GM19395 (cell line): ENCODE data around the gene FAR2.
"Not testable (repeated sequence)": the region's sequence is repeated elsewhere in the genome, so short reads cannot be mapped to it uniquely, and the experiment has no call there.

Experiments
- ATAC-seq: cut with Tn5 transposase; IDR thresholded peaks from one replicate; pipeline ENCODE4 v1.9.1; 2021; ENCODE audit warnings: mild to moderate bottlenecking, moderate library complexity; ENCODE audit not compliant: unreplicated experiment

Gene FAR2

DNA sequence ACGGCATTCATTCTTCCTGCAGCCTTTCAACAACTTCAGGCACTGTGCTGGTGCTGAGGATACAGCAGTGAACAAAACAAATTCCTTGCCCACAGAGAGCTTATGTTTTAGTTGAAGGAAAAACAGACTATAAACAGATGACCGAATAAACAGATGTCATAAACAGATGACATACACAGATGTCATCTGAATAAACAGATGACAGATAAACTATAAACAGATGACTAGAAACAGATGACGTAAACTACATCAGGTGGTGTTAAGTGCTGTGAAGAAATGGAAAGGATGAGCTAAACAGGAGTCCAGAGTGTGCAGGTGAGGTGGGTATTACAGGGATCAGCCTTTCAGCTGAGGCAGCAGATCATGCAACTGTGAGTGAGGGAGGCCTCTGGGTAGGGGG lies 80.9 kb downstream of the FAR2 start:
- ATAC-seq, result no peak

DNA sequence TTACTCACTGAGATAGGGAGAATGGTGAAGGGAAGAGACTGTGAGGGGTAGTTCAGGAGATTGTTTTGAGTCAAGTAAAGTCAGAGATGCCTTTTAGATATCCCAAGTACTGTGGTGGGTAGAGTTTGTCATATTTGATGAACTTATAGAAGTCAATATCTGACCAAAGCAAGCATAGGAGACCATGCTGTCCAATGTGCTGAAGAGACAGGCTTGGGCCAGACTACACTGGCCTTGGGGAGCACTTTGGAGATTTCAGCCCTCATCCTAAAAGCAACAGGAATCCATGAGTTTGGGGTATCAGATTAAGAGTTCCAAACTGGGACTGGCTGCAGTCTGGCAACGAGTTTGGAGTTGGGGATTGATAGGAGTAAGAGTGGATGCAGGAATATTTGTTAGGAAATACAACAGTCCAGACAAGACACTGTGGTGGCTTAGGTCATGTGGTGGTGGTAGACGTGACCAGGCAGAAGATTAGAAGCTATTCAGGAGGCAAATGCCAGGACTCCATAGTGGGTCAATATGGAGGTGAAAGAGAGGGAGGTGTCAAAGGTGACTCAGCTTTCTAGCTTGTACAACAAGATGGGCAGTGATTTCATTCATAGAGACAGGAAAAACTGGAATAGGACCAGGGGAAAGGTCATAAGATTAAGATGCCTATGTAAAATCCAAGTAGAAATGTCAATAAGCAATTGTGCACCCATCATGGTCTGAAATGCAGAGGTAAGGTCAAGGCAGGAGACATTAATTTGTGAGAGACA lies 81.9 kb downstream of the FAR2 start:
- ATAC-seq, result no peak

DNA sequence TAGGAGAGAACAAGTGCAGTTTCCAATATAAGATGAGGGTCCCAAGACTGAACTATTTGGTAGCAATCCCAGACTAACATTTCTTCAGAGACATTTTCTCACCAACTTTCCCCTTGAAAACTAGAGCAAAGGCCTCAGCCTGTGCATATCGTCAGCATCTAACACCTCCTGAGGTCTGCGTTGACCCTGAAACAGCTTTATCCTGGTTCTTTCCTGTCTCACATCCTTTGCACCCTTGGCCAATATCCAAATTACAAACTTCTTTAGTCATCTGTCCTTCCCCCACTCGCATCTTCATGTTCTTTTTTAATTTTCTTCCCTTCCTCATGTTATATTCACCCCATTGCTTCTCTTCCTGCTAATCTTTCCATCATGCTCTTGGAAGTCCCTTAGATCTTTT lies 83.0 kb downstream of the FAR2 start:
- ATAC-seq, result no peak

DNA sequence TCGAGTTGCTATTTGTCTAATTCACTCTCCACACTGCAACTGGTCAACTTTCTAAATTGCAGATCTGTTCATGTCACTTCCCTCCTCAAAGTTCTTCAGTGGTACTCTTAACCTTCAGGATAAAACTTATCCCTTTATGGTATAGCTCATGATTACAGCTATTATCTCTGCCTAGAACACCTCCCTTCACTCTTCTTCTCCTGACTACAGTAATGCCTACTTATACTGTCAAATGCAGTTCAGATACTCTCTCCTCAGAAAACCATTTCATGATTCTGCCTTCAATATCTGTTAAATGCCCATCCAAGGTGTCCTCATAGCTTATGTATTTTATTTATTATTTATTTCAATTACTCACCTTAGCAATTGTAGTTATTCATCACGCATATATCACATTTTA lies 85.5 kb downstream of the FAR2 start:
- no peak for ATAC-seq

DNA sequence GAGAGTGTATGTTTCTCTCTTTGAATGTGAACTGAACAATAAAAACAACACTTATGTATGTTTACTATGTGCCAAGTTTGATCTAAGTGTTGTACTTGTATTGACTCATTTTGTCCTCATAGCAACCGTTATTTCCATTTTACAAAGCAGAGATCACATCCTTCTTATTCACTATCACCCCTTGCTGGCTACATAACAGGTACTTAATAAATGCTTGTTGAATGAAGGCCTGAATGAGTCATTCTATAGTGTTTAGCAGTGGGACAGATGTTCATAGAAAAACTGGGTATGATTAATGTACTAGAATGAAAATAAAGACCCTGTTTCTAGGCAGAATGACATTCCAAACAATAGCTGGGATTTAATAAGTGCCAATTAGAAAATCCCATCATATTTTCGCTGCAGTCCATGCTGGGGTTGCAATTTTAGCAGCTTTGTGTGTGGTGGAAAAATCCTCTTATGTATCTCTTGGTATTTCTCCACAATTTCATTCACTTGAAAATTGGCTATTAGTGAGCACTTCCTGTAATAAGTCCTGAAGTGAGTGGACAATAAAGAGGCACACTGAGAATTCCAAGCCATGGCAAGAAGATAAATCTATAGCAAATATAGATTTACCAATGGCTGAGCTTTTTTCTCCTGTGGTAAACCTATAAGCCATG lies 86.0 kb downstream of the FAR2 start:
- ATAC-seq, result no peak

DNA sequence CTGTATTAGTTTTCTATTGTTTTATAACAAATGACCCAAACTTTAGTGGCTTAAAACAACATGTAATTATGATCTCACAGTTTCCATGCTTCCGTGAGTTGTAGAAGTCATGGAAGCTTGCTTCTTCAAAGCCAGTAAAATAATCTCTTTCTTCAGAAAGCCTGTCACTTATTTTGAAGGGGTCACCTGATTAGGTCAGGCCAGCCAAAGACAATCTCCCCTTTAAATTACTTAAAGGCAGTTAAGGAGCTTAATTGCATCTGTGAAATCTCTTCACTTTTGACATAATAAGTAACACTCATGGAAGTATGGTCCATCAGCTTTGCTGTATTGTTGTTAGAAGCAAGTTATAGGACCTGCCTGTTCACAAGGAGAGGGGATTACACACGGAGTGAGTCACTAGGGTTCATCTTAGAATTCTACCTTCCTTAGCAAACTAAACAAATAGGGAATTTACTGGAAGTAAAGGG lies 89.8 kb downstream of the FAR2 start:
- no peak for ATAC-seq

- no peak for ATAC-seq
These were observed 90.3 kb downstream of the FAR2 start for GRCh38 chr12:29239336-29239735.

DNA sequence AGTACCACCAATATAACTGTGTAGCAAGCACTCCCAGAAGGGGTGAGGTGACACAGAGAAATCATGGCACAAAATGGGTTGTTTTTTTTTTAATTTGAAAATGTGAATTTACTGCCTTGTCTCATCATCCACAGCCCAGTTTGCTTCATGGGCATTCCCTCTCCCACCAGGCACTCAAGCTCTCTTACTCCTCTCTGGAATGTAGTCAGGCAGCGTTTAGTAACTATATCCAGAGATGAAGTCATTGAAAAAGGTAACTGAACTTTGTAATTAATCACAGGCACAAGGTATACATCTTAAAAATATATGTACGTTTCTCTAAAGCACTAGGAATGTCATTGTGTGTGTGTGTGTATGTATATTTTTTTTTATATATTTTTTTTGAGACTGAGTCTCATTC lies 91.4 kb downstream of the FAR2 start:
- ATAC-seq, result no peak

DNA sequence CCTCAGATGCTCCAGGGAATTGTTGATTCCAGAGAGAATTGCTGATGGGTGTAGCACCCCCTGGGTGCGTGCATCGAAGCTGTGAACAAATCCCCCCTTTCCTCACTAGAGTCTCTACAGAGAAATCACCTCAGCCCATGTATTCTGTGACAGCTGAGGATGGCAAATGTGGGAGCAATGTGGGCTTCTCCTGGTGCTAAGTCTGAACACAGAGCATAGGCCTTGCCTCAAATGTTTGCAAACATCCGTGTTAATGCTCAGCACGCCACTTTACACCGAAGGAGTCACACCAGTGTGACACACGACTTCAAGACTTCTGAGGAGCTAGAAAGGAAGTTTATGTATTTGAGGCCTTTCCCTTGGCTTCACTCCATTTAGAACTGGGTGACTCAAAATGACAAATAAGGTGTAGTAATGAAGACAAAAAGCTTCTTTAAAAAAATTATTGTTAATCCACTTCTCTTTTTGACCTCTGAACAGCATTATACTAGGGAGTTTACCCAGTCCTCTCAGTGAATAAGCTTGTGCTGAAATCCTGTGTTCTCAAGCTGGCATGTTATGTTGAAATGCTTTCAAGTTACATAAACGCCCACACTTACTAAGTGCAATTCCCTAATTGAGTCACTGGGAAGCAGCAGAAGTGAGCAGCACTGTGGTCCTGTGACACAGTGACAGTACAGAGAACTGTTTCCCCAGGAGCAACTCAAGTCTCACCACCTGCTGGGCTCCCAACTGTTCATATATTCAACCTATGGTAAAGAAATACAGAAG lies 92.9 kb downstream of the FAR2 start:
- ATAC-seq, result peak; percentile 90

GRCh38 chr12:29242921-29243431 lies 93.9 kb downstream of the FAR2 start:
- no peak for ATAC-seq

DNA sequence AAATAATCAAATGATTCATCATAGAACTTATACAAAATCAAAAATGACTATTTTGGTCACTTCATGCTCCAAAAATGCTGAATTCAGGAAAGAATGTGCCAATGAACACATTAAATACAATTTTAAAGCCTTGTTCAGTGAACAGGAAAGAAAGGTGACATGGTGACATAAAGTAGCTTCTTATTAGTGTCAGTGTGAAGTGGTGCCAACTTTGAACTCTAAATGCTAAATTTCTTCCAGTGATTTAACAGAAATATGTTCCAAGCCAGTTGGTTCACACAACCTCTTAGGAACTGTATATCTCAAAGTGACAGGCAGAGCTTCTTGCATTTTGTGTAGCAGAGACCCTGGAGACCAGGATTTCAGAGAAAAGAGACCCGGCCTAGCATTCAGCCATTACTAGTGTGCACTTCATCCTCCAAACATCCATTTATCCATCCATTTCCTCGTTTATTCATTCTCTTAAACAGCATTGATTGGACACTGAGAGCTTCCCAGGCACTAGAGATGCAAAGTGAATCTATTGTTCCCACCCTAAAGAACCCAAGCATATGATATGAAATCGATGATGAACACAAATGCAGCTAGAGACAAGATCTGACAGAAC lies 95.2 kb downstream of the FAR2 start:
- no peak for ATAC-seq

DNA sequence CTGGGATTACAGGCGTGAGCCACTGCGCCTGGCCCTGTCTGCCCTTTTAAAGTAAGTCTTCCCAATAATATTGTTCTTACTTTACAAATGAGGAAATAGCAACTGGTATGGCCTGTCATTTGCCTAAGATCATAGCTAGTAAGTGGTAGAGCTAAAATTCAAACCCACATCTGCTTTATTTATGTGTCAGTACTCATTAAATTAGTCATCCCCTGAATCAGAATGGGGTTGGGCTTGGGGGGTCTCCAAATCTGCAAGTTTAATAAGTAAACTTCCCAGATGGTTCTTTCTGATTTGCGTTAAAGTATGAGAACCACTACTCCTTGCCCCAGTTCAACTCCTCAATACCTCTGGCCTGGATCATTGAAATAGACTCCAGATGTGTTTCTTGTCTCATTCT lies 96.2 kb downstream of the FAR2 start:
- no peak for ATAC-seq

- no peak for ATAC-seq
These were observed 100.9 kb downstream of the FAR2 start for GRCh38 chr12:29249930-29250329.

- ATAC-seq, result no peak
These were observed 105.0 kb downstream of the FAR2 start for GRCh38 chr12:29253906-29254625.

DNA sequence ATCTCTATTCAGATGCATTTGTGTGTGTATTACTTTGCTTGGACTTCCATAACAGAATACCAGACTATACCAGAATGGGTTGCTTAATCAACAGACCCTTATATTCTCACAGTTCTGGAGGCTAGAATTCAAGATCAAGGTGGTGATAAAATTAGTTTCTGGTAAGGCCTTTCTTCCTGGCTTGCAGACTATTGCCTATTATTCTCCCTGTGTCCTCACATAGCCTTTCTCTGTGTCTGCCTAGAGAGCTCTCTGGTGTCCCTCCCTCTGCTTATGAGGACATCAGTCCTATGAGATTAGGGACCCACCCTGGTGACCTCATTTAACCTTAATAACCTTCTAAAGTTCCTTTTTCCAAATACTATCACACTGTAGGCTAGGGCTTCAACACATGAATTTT lies 106.0 kb downstream of the FAR2 start:
- ATAC-seq, result no peak

DNA sequence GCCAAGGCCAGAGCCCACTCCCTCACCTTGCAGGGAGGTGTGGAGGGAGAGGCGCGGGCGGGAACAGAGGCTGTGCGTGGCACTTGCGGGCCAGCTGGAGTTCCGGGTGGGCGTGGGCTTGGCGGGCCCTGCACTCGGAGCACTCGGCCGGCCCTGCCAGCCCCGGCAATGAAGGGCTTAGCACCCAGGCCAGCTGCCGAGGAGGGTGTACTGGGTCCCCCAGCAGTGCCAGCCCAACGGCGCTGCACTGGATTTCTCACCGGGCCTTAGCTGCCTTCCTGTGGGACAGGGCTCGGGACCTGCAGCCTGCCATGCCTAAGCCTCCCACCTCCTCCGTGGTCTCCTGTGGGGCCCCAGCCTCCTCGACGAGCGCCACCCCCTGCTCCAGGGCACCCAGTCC lies 107.5 kb downstream of the FAR2 start:
- ATAC-seq, result no peak

GRCh38 chr12:29257687-29258086 lies 108.6 kb downstream of the FAR2 start:
- not testable (repeated sequence) for ATAC-seq

- ATAC-seq, result no peak
These were observed 115.3 kb downstream of the FAR2 start for GRCh38 chr12:29264424-29264823.

DNA sequence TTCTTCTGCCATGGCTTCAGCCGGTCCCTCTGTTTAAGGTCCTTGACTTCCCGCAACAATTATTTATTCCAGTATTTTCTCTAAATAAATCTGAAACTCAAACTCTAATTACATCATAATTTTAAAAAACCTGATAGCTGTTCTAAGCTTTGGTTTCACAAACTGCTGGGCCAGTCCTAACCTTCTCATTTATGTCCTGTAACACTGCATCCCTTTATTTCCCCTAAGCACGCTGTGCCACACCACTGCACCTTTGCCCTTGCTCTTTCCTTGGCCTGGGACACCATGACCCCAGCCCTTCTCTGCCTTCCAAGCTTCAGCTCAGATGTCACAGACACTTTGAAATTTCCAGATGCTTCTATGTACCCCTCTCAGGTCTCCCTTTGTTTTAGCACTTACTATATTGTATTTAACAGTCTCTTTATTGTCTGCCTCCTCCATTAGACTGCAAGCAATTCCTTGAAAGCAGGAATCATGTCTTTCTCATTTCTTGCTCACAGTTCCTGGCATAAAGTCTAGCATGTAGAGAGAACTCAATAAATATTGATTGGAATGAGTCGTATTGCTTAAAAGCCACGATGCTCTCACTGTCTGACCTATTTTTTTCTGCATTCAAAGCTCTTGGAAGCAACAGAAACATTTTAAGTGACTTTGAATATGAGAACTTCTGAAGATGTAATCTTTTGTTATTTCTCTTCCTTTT lies 120.8 kb downstream of the FAR2 start:
- ATAC-seq, result no peak

- no peak for ATAC-seq
These were observed 121.4 kb downstream of the FAR2 start for GRCh38 chr12:29270446-29270845.
